ENCODE measurements around the gene RNF8. TPM values are rescaled to one million over a fixed set of nuclear protein-coding genes. Genes with fewer than 3 reads are reported as not detected.
A peak's percentile ranks its signal among the peaks of the same experiment; 100 is the strongest.
"Not testable (repeated sequence)": the region's sequence is repeated elsewhere in the genome, so short reads cannot be mapped to it uniquely, and the experiment has no call there.

RNF8 gene
- polyA plus RNA-seq (ENCODE audit: insufficient read length in 4 of 4) = 10 to 100 TPM; 25.9 to 28.8 (median 27.8) TPM

- peak; percentile 74 to 81 (median 79) for DNase-seq (ENCODE audit: low read depth in 4 of 4, low spot score in 3 of 4)
Measured at GRCh38 chr6:37353761-37354525, at the start of gene RNF8. Gene RNF8, plus strand, starts transcription at chr6:37353983. Its CDS starts 182 bp downstream, at chr6:37354165.

- no peak for DNase-seq (ENCODE audit: low read depth in 4 of 4, low spot score in 3 of 4)
Measured at GRCh38 chr6:37304766-37305165, 49.0 kb upstream of the RNF8 start.

GRCh38 chr6:37305841-37306425, 47.9 kb upstream of the RNF8 start:
- DNase-seq (ENCODE audit: low read depth in 4 of 4, low spot score in 3 of 4) = no peak

- no peak for DNase-seq (ENCODE audit: low read depth in 4 of 4, low spot score in 3 of 4)
Measured at GRCh38 chr6:37306624-37307222, 47.1 kb upstream of the RNF8 start.

- DNase-seq (ENCODE audit: low read depth in 4 of 4, low spot score in 3 of 4) = not testable (repeated sequence)
Measured at GRCh38 chr6:37307484-37307883, 46.3 kb upstream of the RNF8 start.

- no peak for DNase-seq (ENCODE audit: low read depth in 4 of 4, low spot score in 3 of 4)
Measured at GRCh38 chr6:37308069-37308815, 45.5 kb upstream of the RNF8 start.

GRCh38 chr6:37309046-37309445, 44.7 kb upstream of the RNF8 start:
- no peak for DNase-seq (ENCODE audit: low read depth in 4 of 4, low spot score in 3 of 4)

GRCh38 chr6:37309692-37310091, 44.1 kb upstream of the RNF8 start:
- DNase-seq (ENCODE audit: low read depth in 4 of 4, low spot score in 3 of 4) = no peak

GRCh38 chr6:37310966-37311365, 42.8 kb upstream of the RNF8 start:
- DNase-seq (ENCODE audit: low read depth in 4 of 4, low spot score in 3 of 4) = no peak

- no peak for DNase-seq (ENCODE audit: low read depth in 4 of 4, low spot score in 3 of 4)
Measured at GRCh38 chr6:37311741-37312473, 41.9 kb upstream of the RNF8 start.

GRCh38 chr6:37313723-37314486, 39.9 kb upstream of the RNF8 start:
- no peak for DNase-seq (ENCODE audit: low read depth in 4 of 4, low spot score in 3 of 4)

- peak in 1 of 4 donors; percentile 35 for DNase-seq (ENCODE audit: low read depth in 4 of 4, low spot score in 3 of 4)
Measured at GRCh38 chr6:37314487-37315156, 39.2 kb upstream of the RNF8 start.

- no peak for DNase-seq (ENCODE audit: low read depth in 4 of 4, low spot score in 3 of 4)
Measured at GRCh38 chr6:37315157-37315515, 38.6 kb upstream of the RNF8 start.

- DNase-seq (ENCODE audit: low read depth in 4 of 4, low spot score in 3 of 4) = no peak
Measured at GRCh38 chr6:37316071-37316470, 37.7 kb upstream of the RNF8 start.

- no peak for DNase-seq (ENCODE audit: low read depth in 4 of 4, low spot score in 3 of 4)
Measured at GRCh38 chr6:37317312-37318038, 36.3 kb upstream of the RNF8 start.

- no peak for DNase-seq (ENCODE audit: low read depth in 4 of 4, low spot score in 3 of 4)
Measured at GRCh38 chr6:37319156-37319555, 34.6 kb upstream of the RNF8 start.

GRCh38 chr6:37319856-37320480, 33.8 kb upstream of the RNF8 start:
- no peak for DNase-seq (ENCODE audit: low read depth in 4 of 4, low spot score in 3 of 4)

GRCh38 chr6:37320646-37321045, 33.1 kb upstream of the RNF8 start:
- DNase-seq (ENCODE audit: low read depth in 4 of 4, low spot score in 3 of 4) = no peak

All from right renal pelvis (tissue), 4 donors.